22Rv1 (cell line): ENCODE measurements around the gene KIF3B.

Experiments
- ZFX ChIP-seq: fragments of 450-650 bp; IDR thresholded peaks from 2 replicates; pipeline ENCODE4 v1.6.1; 2017; ENCODE audit warnings: antibody characterized with exemption, borderline replicate concordance
- TF ChIP-seq, protein P1 (sequence below): fragments of 450-650 bp; IDR thresholded peaks from 2 replicates; pipeline ENCODE4 v1.5.1; 2017; ENCODE audit warnings: mild to moderate bottlenecking

DNA sequence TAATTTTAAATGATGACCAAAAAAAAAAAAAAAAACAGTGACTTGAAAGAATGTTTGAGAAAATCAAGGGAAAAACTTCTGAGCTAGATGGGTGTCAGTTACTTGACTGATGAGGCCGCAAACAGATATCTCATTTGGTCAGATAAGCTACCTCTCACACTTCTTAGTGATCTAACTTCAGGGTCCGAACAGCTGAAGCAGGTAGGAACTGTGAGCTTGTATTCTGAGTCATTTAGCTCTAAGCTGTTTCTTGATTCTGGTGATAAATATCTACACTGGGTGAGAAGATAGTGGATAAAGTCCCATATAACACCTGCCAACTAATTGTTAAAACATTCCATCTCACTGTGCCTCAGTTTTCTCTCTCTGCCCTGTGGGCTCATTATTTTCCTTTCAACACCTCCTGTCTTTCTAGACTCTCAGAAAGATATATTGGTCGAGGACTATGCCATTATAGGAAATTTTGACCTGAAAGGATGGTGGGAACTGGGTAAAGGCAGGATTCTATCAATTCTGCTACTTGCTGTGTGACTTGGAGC lies 7.7 kb downstream of the KIF3B start:
- TF ChIP-seq, protein P1, sequence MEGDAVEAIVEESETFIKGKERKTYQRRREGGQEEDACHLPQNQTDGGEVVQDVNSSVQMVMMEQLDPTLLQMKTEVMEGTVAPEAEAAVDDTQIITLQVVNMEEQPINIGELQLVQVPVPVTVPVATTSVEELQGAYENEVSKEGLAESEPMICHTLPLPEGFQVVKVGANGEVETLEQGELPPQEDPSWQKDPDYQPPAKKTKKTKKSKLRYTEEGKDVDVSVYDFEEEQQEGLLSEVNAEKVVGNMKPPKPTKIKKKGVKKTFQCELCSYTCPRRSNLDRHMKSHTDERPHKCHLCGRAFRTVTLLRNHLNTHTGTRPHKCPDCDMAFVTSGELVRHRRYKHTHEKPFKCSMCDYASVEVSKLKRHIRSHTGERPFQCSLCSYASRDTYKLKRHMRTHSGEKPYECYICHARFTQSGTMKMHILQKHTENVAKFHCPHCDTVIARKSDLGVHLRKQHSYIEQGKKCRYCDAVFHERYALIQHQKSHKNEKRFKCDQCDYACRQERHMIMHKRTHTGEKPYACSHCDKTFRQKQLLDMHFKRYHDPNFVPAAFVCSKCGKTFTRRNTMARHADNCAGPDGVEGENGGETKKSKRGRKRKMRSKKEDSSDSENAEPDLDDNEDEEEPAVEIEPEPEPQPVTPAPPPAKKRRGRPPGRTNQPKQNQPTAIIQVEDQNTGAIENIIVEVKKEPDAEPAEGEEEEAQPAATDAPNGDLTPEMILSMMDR: no peak
- no peak for TF ChIP-seq ZFX
